Karpas-422 (cell line): Measurements from ENCODE around the gene SH3GL2. TPM values are rescaled to one million over a fixed set of nuclear protein-coding genes. Genes with fewer than 3 reads are reported as not detected.
A peak's percentile ranks its signal among the peaks of the same experiment; 100 is the strongest.

Experiments used
- DNase-seq: peaks from one replicate; pipeline ENCODE4 v3.0.0-alpha.2; 2015
- H2AFZ ChIP-seq: fragments of 200-600 bp; sonication (generic); 2 replicates; pipeline ENCODE4 v1.6.1; 2014; ENCODE audit warnings: antibody characterized with exemption, low read length, mixed read lengths
- H3K27ac ChIP-seq: fragments of 200-600 bp; sonication (generic); 2 replicates; pipeline ENCODE4 v1.5.1; 2014; ENCODE audit warnings: mild to moderate bottlenecking, low read length, moderate library complexity
- H3K27me3 ChIP-seq: fragments of 200-600 bp; sonication (generic); 2 replicates; pipeline ENCODE4 v1.6.1; 2014; ENCODE audit warnings: low read length, mixed read lengths
- H3K36me3 ChIP-seq: fragments of 200-600 bp; sonication (generic); 2 replicates; pipeline ENCODE4 v1.6.1; 2014; ENCODE audit warnings: low read length, mixed read lengths; ENCODE audit not compliant: insufficient read depth
- H3K4me1 ChIP-seq: fragments of 200-600 bp; sonication (generic); 2 replicates; pipeline ENCODE4 v1.6.1; 2014; ENCODE audit warnings: mild to moderate bottlenecking, low read length, mixed read lengths
- H3K4me2 ChIP-seq: fragments of 200-600 bp; sonication (generic); 2 replicates; pipeline ENCODE4 v1.6.1; 2014; ENCODE audit warnings: low read length, low read depth, mild to moderate bottlenecking; ENCODE audit not compliant: poor library complexity, severe bottlenecking
- H3K4me3 ChIP-seq: fragments of 200-600 bp; sonication (generic); 2 replicates; pipeline ENCODE4 v1.5.1; 2014; ENCODE audit warnings: mild to moderate bottlenecking, antibody characterized with exemption, low read length, mixed read lengths
- H3K79me2 ChIP-seq: fragments of 200-600 bp; sonication (generic); 2 replicates; pipeline ENCODE4 v1.6.1; 2014; ENCODE audit warnings: mild to moderate bottlenecking, low read length, mixed read lengths
- H3K9ac ChIP-seq: fragments of 200-600 bp; sonication (generic); 2 replicates; pipeline ENCODE4 v1.6.0; 2014; ENCODE audit warnings: low read length
- H3K9me2 ChIP-seq: fragments of 200-600 bp; sonication (generic), shearing (Covaris generic); replicated peaks from 2 replicates; pipeline ENCODE4 v1.6.0; 2014; ENCODE audit warnings: mild to moderate bottlenecking, low read length, moderate library complexity; ENCODE audit not compliant: insufficient read depth
- H3K9me3 ChIP-seq: fragments of 300-700, 200-600 bp; sonication (generic); 2 replicates; pipeline ENCODE4 v1.6.1; 2014; ENCODE audit warnings: low read length, mixed read lengths
- H4K20me1 ChIP-seq: fragments of 200-600 bp; sonication (generic); 2 replicates; pipeline ENCODE4 v1.6.1; 2014; ENCODE audit warnings: mild to moderate bottlenecking, antibody characterized with exemption, low read length, low read depth; ENCODE audit not compliant: insufficient read depth
- total RNA-seq: library from RNA; depleted of rRNA; stranded (reverse); fragments of >200 nt; shearing (Covaris generic); gene quantifications from 2 replicates; pipeline ENCODE4 v1.2.3, GENCODE V29; 2014; ENCODE audit warnings: low replicate concordance

The SH3GL2 gene
- total RNA-seq, 1 experiment from 2014 or later, result not detected

GRCh38 chr9:17810728-17811571, 232.1 kb downstream of the SH3GL2 start:
- DNase-seq, result peak; percentile 87
- Histone ChIP-seq H3K79me2 (no peaks in the 10 kb centered on the region), H3K4me3 (no peak overlapping the region), H3K27me3 (no peaks in the 10 kb centered on the region), H3K27ac (no peak overlapping the region), H3K9ac (no peak overlapping the region), H4K20me1 (no peaks in the 10 kb centered on the region), H3K9me2 (no peaks in the 10 kb centered on the region), H3K9me3 (no peaks in the 10 kb centered on the region), H3K36me3 (no peaks in the 10 kb centered on the region), H3K4me2 (no peak overlapping the region), H3K4me1 (peaks cover 7% of the 10 kb centered on the region), H2AFZ (no peak overlapping the region)

GRCh38 chr9:17813798-17814197, 234.9 kb downstream of the SH3GL2 start:
- Histone ChIP-seq H3K36me3 (no peaks in the 10 kb centered on the region), H3K27ac (no peak overlapping the region), H4K20me1 (no peaks in the 10 kb centered on the region), H3K79me2 (no peaks in the 10 kb centered on the region), H3K9me2 (no peaks in the 10 kb centered on the region), H2AFZ (no peak overlapping the region), H3K9me3 (no peaks in the 10 kb centered on the region), H3K9ac (no peak overlapping the region), H3K4me3 (no peak overlapping the region), H3K4me1 (peaks cover 7% of the 10 kb centered on the region), H3K27me3 (no peaks in the 10 kb centered on the region), H3K4me2 (no peak overlapping the region)
- DNase-seq, result no peak

GRCh38 chr9:17816431-17817027, 237.7 kb downstream of the SH3GL2 start:
- H3K36me3 ChIP-seq, result no peaks in the 10 kb centered on the region
- no peak overlapping the region for H2AFZ ChIP-seq
- H3K79me2 ChIP-seq, result no peaks in the 10 kb centered on the region
- peaks cover 7% of the 10 kb centered on the region for H3K4me1 ChIP-seq
- no peak overlapping the region for H3K9ac ChIP-seq
- no peaks in the 10 kb centered on the region for H3K27me3 ChIP-seq
- DNase-seq, result no peak
- no peaks in the 10 kb centered on the region for H3K9me2 ChIP-seq
- no peak overlapping the region for H3K4me2 ChIP-seq
- H3K27ac ChIP-seq, result no peak overlapping the region
- H3K4me3 ChIP-seq, result no peak overlapping the region
- no peaks in the 10 kb centered on the region for H4K20me1 ChIP-seq
- no peaks in the 10 kb centered on the region for H3K9me3 ChIP-seq

- Histone ChIP-seq H3K9ac (no peak overlapping the region), H3K36me3 (no peaks in the 10 kb centered on the region), H4K20me1 (no peaks in the 10 kb centered on the region), H3K4me2 (no peak overlapping the region), H3K27me3 (no peaks in the 10 kb centered on the region), H3K9me3 (no peaks in the 10 kb centered on the region), H3K27ac (no peak overlapping the region), H3K79me2 (no peaks in the 10 kb centered on the region), H3K4me1 (no peaks in the 10 kb centered on the region), H3K9me2 (no peaks in the 10 kb centered on the region), H3K4me3 (no peak overlapping the region), H2AFZ (no peak overlapping the region)
- DNase-seq, result no peak
These were observed 245.3 kb downstream of the SH3GL2 start for GRCh38 chr9:17824191-17824590.

- no peaks in the 10 kb centered on the region for H3K4me1 ChIP-seq
- H3K4me3 ChIP-seq, result no peak overlapping the region
- H3K4me2 ChIP-seq, result no peak overlapping the region
- no peaks in the 10 kb centered on the region for H3K27me3 ChIP-seq
- no peak overlapping the region for H3K27ac ChIP-seq
- no peaks in the 10 kb centered on the region for H4K20me1 ChIP-seq
- no peaks in the 10 kb centered on the region for H3K9me2 ChIP-seq
- no peak overlapping the region for H2AFZ ChIP-seq
- DNase-seq, result no peak
- H3K9me3 ChIP-seq, result no peaks in the 10 kb centered on the region
- no peaks in the 10 kb centered on the region for H3K36me3 ChIP-seq
- H3K79me2 ChIP-seq, result no peaks in the 10 kb centered on the region
- no peak overlapping the region for H3K9ac ChIP-seq
These were observed 245.9 kb downstream of the SH3GL2 start for GRCh38 chr9:17824616-17825264.

GRCh38 chr9:17825265-17825659, 246.4 kb downstream of the SH3GL2 start:
- Histone ChIP-seq H2AFZ (no peak overlapping the region), H3K4me2 (no peak overlapping the region), H3K79me2 (no peaks in the 10 kb centered on the region), H3K4me1 (no peaks in the 10 kb centered on the region), H3K27ac (no peak overlapping the region), H3K9me3 (no peaks in the 10 kb centered on the region), H3K4me3 (no peak overlapping the region), H3K9ac (no peak overlapping the region), H3K27me3 (no peaks in the 10 kb centered on the region), H3K9me2 (no peaks in the 10 kb centered on the region), H3K36me3 (no peaks in the 10 kb centered on the region), H4K20me1 (no peaks in the 10 kb centered on the region)
- DNase-seq, result no peak

GRCh38 chr9:17829064-17829463, 250.2 kb downstream of the SH3GL2 start:
- no peaks in the 10 kb centered on the region for H3K27me3 ChIP-seq
- H3K36me3 ChIP-seq, result no peaks in the 10 kb centered on the region
- no peaks in the 10 kb centered on the region for H3K79me2 ChIP-seq
- H3K4me1 ChIP-seq, result no peaks in the 10 kb centered on the region
- no peaks in the 10 kb centered on the region for H3K9me2 ChIP-seq
- H3K9me3 ChIP-seq, result no peaks in the 10 kb centered on the region
- H3K4me2 ChIP-seq, result no peak overlapping the region
- H2AFZ ChIP-seq, result no peak overlapping the region
- DNase-seq, result no peak
- no peaks in the 10 kb centered on the region for H4K20me1 ChIP-seq
- no peak overlapping the region for H3K27ac ChIP-seq
- no peak overlapping the region for H3K4me3 ChIP-seq
- H3K9ac ChIP-seq, result no peak overlapping the region

- Histone ChIP-seq H4K20me1 (no peaks in the 10 kb centered on the region), H3K9me2 (no peaks in the 10 kb centered on the region), H3K9ac (no peak overlapping the region), H3K36me3 (no peaks in the 10 kb centered on the region), H3K27ac (no peak overlapping the region), H2AFZ (no peak overlapping the region), H3K4me1 (no peaks in the 10 kb centered on the region), H3K4me3 (no peak overlapping the region), H3K4me2 (no peak overlapping the region), H3K79me2 (no peaks in the 10 kb centered on the region), H3K27me3 (no peaks in the 10 kb centered on the region), H3K9me3 (no peaks in the 10 kb centered on the region)
- DNase-seq, result no peak
These were observed 251.0 kb downstream of the SH3GL2 start for GRCh38 chr9:17829812-17830385.
